HepG2 (cell line): ENCODE results near the gene PSMC4. TPM values are rescaled to one million over a fixed set of nuclear protein-coding genes. Genes with fewer than 3 reads are reported as not detected.

Experiments
- GATAD2A ChIP-seq: IDR thresholded peaks from 2 replicates; pipeline ENCODE4 v1.6.1; 2016
- MAF1 ChIP-seq: sonication (generic); formaldehyde crosslinking; IDR thresholded peaks from 2 replicates; pipeline ENCODE4 v1.5.0; 2020; ENCODE audit warnings: missing genetic modification reagents, borderline replicate concordance
- MBNL3 ChIP-seq: fragments of 250-450 bp; sonication (Bioruptor Pico); conservative IDR thresholded peaks from 2 replicates; pipeline ENCODE4 v1.8.0; 2022; ENCODE audit warnings: mild to moderate bottlenecking, inconsistent platforms
- MIER3 ChIP-seq: IDR thresholded peaks from 2 replicates; pipeline ENCODE4 v1.6.1; 2016; ENCODE audit warnings: missing compliant biosample characterization, borderline replicate concordance
- NFIB ChIP-seq: sonication (generic); formaldehyde crosslinking; IDR thresholded peaks from 2 replicates; pipeline ENCODE4 v1.9.0; 2021; ENCODE audit warnings: missing genetic modification reagents, mild to moderate bottlenecking, borderline replicate concordance
- NFIC ChIP-seq: IDR thresholded peaks from 2 replicates; pipeline ENCODE4 v1.6.1; 2012; ENCODE audit warnings: mild to moderate bottlenecking, low read length, inconsistent platforms
- ZBTB3 ChIP-seq: sonication (generic); formaldehyde crosslinking; IDR thresholded peaks from 2 replicates; pipeline ENCODE4 v1.4.0; 2020; ENCODE audit warnings: low read depth, mild to moderate bottlenecking, moderate library complexity, missing genetic modification reagents, borderline replicate concordance
- ZFP82 ChIP-seq: sonication (generic); formaldehyde crosslinking; IDR thresholded peaks from 2 replicates; pipeline ENCODE4 v1.5.1; 2020; ENCODE audit warnings: mild to moderate bottlenecking, missing genetic modification reagents, borderline replicate concordance
- ZNF703 ChIP-seq: sonication (generic); formaldehyde crosslinking; IDR thresholded peaks from 2 replicates; pipeline ENCODE4 v1.5.1; 2020; ENCODE audit warnings: missing genetic modification reagents, mild to moderate bottlenecking, moderate library complexity, borderline replicate concordance
- polyA plus RNA-seq, 8 experiments: library from polyadenylated mRNA; depleted of rRNA in 3 of 8; stranded (reverse) in 7 of 8; unstranded in 1 of 8; fragments of >200 nt; fragmentation: Illumina TruSeq in 4 of 8; extraction: Trizol in 4 of 8; gene quantifications; 2 replicates each; pipeline versions ENCODE4 v1.2.1 to v1.2.3, GENCODE V29; 2011 to 2016; ENCODE audit warnings: low read depth in 4 of 8, missing spikeins in 1 of 8, mixed read lengths in 1 of 8; ENCODE audit not compliant: insufficient read depth in 1 of 8
- total RNA-seq, 5 experiments: library from RNA; depleted of rRNA; stranded (reverse); fragments of >200 nt; fragmentation: Illumina TruSeq; extraction: Trizol; gene quantifications; 2 replicates each; pipeline ENCODE4 v1.2.3, GENCODE V29; 2016; ENCODE audit warnings: low read depth in 1 of 5
- TF ChIP-seq, protein P1 (sequence below): sonication (generic); formaldehyde crosslinking; IDR thresholded peaks from 2 replicates; pipeline ENCODE4 v1.4.0; 2020; ENCODE audit warnings: missing genetic modification reagents, borderline replicate concordance
- TF ChIP-seq, protein P2 (sequence below): sonication (generic); formaldehyde crosslinking; IDR thresholded peaks from 2 replicates; pipeline ENCODE4 v1.4.0; 2020; ENCODE audit warnings: mild to moderate bottlenecking, missing genetic modification reagents
- TF ChIP-seq, protein P3 (sequence below): sonication (generic); formaldehyde crosslinking; IDR thresholded peaks from 2 replicates; pipeline ENCODE4 v1.9.0; 2022; ENCODE audit warnings: missing genetic modification reagents, mild to moderate bottlenecking, borderline replicate concordance
- TF ChIP-seq, protein P4 (sequence below): IDR thresholded peaks from 2 replicates; pipeline ENCODE4 v1.6.1; 2016; ENCODE audit warnings: low read depth, borderline replicate concordance
- TF ChIP-seq, protein P5 (sequence below): sonication (generic); formaldehyde crosslinking; IDR thresholded peaks from 2 replicates; pipeline ENCODE4 v1.5.1; 2020; ENCODE audit warnings: mild to moderate bottlenecking, missing genetic modification reagents, moderate library complexity

Gene PSMC4
- total and polyA plus RNA-seq, 2 of the 13 experiments (the other 11 are each of a cell fraction or from before 2014, with no cell fraction given): 49.9 to 160 TPM

DNA sequence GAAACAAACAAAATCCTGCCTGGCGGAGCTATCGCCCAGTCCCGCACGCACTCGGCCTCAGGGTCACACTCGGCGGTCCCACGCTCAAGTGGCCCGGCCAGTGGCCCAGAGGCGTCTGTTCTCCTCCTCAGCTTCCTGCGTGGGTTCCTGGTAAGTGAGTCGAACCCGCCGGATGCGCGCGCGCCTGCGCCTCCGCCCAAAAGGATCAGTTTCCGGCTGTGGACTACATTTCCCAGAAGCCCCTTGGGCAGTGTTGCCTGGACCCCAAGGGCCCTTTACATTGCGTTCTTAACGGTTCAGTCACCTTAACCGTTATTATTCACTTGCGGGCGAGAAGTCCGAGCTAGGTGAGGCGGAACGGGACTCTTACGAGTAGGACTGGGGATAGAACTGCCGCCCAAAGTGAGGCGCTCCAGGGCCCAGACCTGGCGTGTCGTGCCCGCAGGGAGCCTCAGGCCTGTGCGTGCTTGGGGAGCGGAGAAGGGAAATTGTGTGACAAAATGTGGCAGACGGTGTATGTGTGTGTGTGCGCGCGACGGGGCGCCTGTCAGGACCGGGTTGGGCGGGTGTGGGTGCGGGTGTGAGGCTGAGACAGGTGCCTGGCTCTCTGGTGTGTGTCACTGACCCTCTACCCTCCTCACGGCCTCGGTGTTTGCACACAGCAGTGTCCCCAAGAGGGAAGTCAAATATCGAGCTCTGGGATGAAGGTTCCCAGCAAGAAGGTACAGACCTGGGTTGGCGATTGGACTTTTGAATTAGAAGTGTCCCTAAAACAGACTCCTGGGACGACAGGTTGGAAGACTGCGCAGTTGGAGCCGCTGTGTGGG, 26.1 kb downstream of the PSMC4 start, which contains the start of gene ZNF546 (continued):
- TF ChIP-seq, protein P1, sequence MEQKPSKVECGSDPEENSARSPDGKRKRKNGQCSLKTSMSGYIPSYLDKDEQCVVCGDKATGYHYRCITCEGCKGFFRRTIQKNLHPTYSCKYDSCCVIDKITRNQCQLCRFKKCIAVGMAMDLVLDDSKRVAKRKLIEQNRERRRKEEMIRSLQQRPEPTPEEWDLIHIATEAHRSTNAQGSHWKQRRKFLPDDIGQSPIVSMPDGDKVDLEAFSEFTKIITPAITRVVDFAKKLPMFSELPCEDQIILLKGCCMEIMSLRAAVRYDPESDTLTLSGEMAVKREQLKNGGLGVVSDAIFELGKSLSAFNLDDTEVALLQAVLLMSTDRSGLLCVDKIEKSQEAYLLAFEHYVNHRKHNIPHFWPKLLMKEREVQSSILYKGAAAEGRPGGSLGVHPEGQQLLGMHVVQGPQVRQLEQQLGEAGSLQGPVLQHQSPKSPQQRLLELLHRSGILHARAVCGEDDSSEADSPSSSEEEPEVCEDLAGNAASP (CRISPR knock-in tag): peak; percentile 28; the same call in 1 of the 2 replicates
- TF ChIP-seq, protein P2, sequence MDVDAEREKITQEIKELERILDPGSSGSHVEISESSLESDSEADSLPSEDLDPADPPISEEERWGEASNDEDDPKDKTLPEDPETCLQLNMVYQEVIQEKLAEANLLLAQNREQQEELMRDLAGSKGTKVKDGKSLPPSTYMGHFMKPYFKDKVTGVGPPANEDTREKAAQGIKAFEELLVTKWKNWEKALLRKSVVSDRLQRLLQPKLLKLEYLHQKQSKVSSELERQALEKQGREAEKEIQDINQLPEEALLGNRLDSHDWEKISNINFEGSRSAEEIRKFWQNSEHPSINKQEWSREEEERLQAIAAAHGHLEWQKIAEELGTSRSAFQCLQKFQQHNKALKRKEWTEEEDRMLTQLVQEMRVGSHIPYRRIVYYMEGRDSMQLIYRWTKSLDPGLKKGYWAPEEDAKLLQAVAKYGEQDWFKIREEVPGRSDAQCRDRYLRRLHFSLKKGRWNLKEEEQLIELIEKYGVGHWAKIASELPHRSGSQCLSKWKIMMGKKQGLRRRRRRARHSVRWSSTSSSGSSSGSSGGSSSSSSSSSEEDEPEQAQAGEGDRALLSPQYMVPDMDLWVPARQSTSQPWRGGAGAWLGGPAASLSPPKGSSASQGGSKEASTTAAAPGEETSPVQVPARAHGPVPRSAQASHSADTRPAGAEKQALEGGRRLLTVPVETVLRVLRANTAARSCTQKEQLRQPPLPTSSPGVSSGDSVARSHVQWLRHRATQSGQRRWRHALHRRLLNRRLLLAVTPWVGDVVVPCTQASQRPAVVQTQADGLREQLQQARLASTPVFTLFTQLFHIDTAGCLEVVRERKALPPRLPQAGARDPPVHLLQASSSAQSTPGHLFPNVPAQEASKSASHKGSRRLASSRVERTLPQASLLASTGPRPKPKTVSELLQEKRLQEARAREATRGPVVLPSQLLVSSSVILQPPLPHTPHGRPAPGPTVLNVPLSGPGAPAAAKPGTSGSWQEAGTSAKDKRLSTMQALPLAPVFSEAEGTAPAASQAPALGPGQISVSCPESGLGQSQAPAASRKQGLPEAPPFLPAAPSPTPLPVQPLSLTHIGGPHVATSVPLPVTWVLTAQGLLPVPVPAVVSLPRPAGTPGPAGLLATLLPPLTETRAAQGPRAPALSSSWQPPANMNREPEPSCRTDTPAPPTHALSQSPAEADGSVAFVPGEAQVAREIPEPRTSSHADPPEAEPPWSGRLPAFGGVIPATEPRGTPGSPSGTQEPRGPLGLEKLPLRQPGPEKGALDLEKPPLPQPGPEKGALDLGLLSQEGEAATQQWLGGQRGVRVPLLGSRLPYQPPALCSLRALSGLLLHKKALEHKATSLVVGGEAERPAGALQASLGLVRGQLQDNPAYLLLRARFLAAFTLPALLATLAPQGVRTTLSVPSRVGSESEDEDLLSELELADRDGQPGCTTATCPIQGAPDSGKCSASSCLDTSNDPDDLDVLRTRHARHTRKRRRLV (CRISPR knock-in tag): peak; percentile 46; the same call in 1 of the 2 replicates
- no peak for TF ChIP-seq ZFP82 (CRISPR knock-in tag)
- TF ChIP-seq, protein P3, sequence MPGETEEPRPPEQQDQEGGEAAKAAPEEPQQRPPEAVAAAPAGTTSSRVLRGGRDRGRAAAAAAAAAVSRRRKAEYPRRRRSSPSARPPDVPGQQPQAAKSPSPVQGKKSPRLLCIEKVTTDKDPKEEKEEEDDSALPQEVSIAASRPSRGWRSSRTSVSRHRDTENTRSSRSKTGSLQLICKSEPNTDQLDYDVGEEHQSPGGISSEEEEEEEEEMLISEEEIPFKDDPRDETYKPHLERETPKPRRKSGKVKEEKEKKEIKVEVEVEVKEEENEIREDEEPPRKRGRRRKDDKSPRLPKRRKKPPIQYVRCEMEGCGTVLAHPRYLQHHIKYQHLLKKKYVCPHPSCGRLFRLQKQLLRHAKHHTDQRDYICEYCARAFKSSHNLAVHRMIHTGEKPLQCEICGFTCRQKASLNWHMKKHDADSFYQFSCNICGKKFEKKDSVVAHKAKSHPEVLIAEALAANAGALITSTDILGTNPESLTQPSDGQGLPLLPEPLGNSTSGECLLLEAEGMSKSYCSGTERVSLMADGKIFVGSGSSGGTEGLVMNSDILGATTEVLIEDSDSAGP (CRISPR knock-in tag): peak; percentile 83; the same call in 1 of the 2 replicates
- peak; percentile 57; the same call in 1 of the 2 replicates for TF ChIP-seq MIER3 (CRISPR knock-in tag)
- TF ChIP-seq MBNL3 (CRISPR knock-in tag): no peak
- TF ChIP-seq, protein P4, sequence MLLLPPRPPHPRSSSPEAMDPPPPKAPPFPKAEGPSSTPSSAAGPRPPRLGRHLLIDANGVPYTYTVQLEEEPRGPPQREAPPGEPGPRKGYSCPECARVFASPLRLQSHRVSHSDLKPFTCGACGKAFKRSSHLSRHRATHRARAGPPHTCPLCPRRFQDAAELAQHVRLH (CRISPR knock-in tag): no peak; the same call in 1 of the 2 replicates
- no peak; the same call in 1 of the 2 replicates for TF ChIP-seq NFIC
- no peak for TF ChIP-seq NFIB (CRISPR knock-in tag)
- 0 out of 2 replicates have a peak, but pooled peaks have one; percentile 75 for TF ChIP-seq ZBTB3 (CRISPR knock-in tag)
- TF ChIP-seq GATAD2A (CRISPR knock-in tag): peak; percentile 79
- TF ChIP-seq, protein P5, sequence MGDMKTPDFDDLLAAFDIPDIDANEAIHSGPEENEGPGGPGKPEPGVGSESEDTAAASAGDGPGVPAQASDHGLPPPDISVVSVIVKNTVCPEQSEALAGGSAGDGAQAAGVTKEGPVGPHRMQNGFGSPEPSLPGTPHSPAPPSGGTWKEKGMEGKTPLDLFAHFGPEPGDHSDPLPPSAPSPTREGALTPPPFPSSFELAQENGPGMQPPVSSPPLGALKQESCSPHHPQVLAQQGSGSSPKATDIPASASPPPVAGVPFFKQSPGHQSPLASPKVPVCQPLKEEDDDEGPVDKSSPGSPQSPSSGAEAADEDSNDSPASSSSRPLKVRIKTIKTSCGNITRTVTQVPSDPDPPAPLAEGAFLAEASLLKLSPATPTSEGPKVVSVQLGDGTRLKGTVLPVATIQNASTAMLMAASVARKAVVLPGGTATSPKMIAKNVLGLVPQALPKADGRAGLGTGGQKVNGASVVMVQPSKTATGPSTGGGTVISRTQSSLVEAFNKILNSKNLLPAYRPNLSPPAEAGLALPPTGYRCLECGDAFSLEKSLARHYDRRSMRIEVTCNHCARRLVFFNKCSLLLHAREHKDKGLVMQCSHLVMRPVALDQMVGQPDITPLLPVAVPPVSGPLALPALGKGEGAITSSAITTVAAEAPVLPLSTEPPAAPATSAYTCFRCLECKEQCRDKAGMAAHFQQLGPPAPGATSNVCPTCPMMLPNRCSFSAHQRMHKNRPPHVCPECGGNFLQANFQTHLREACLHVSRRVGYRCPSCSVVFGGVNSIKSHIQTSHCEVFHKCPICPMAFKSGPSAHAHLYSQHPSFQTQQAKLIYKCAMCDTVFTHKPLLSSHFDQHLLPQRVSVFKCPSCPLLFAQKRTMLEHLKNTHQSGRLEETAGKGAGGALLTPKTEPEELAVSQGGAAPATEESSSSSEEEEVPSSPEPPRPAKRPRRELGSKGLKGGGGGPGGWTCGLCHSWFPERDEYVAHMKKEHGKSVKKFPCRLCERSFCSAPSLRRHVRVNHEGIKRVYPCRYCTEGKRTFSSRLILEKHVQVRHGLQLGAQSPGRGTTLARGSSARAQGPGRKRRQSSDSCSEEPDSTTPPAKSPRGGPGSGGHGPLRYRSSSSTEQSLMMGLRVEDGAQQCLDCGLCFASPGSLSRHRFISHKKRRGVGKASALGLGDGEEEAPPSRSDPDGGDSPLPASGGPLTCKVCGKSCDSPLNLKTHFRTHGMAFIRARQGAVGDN: peak; percentile 95
- 0 out of 2 replicates have a peak, but pooled peaks have one; percentile 69 for TF ChIP-seq ZNF703
- 0 out of 2 replicates have a peak, but pooled peaks have one; percentile 36 for TF ChIP-seq MAF1 (CRISPR knock-in tag)
